Articular chondrocyte of knee joint (primary cell): ENCODE data around the gene CAPN7. TPM values are rescaled to one million over a fixed set of nuclear protein-coding genes. Genes with fewer than 3 reads are reported as not detected.

Source experiments
- total RNA-seq: library from RNA; depleted of rRNA; stranded (reverse); fragments of >200 nt; gene quantifications from 2 replicates; pipeline ENCODE4 v1.2.3, GENCODE V29; 2012

CAPN7 gene
- 45.2 and 46.9 TPM in 2 replicates for total RNA-seq

GRCh38 chr3:15205934-15206661 lies at the start of gene CAPN7:
Gene CAPN7, plus strand, starts transcription at chr3:15206246. Its CDS starts 250 bp downstream, at chr3:15206496.

Other genes with a start within 250 kb of the CAPN7 start
- 9.7 and 14.2 TPM in 2 replicates for gene MRPS25, start 140.9 kb upstream of the CAPN7 start, total RNA-seq
- 32.1 and 32.9 TPM in 2 replicates for gene RBSN, start 107.1 kb upstream of the CAPN7 start, total RNA-seq
- 31.7 and 35.0 TPM in 2 replicates for gene SH3BP5, start 126.3 kb downstream of the CAPN7 start, total RNA-seq
- 31.9 and 35.1 TPM in 2 replicates for gene METTL6, start 221.3 kb downstream of the CAPN7 start, total RNA-seq
- gene EAF1, start 221.4 kb downstream of the CAPN7 start, total RNA-seq = 22.6 and 23.8 TPM in 2 replicates